Keratinocyte (primary cell): ENCODE measurements around the gene RHNO1. TPM values are rescaled to one million over a fixed set of nuclear protein-coding genes. Genes with fewer than 3 reads are reported as not detected.

Source experiments
- DNase-seq: peaks from one replicate; pipeline ENCODE4 v3.0.0-alpha.2; 2011; ENCODE audit warnings: low read depth, missing footprints, low spot score
- FAIRE-seq: peaks from 2 replicates; lab custom pipeline; 2011; peaks lifted over from hg19 to GRCh38; lab: Jason Lieb, UNC
- H2AFZ ChIP-seq: 2 replicates; pipeline ENCODE4 v1.6.0; 2012; ENCODE audit warnings: low read length, control low read depth, inconsistent platforms; ENCODE audit not compliant: control insufficient read depth
- H3K27ac ChIP-seq: 2 replicates; pipeline ENCODE4 v1.5.1; 2011; ENCODE audit warnings: low read length; ENCODE audit not compliant: control insufficient read depth, insufficient read depth
- H3K27me3 ChIP-seq: 3 replicates; pipeline ENCODE4 v1.6.0; 2011; ENCODE audit warnings: low read length; ENCODE audit not compliant: control insufficient read depth, insufficient read depth; ENCODE audit errors: extremely low read depth
- H3K36me3 ChIP-seq, 2 experiments: 2 replicates in 1 of 2; 3 replicates in 1 of 2; pipeline ENCODE4 v1.5.1; 2011; ENCODE audit warnings: low read length in 2 of 2, mild to moderate bottlenecking in 1 of 2; ENCODE audit not compliant: control insufficient read depth in 2 of 2, insufficient read depth in 2 of 2; ENCODE audit errors: extremely low read depth in 1 of 2
- H3K4me1 ChIP-seq: 3 replicates; pipeline ENCODE4 v1.5.1; 2011; ENCODE audit warnings: low read length; ENCODE audit not compliant: control insufficient read depth, insufficient read depth; ENCODE audit errors: extremely low read depth
- H3K4me2 ChIP-seq: 3 replicates; pipeline ENCODE4 v1.6.0; 2011; ENCODE audit warnings: low read depth, low read length; ENCODE audit not compliant: control insufficient read depth, insufficient read depth; ENCODE audit errors: extremely low read depth
- H3K4me3 ChIP-seq, 3 experiments: fragments of 200-600 bp in 1 of 3; sonication (generic) in 1 of 3; 2 replicates in 2 of 3; 3 replicates in 1 of 3; pipeline ENCODE4 v1.5.1; 2011 to 2016; ENCODE audit warnings: low read length in 3 of 3, mild to moderate bottlenecking in 3 of 3, control low read depth in 2 of 3, inconsistent platforms in 1 of 3, low read depth in 1 of 3, mixed read lengths in 1 of 3, mixed run types in 1 of 3, moderate library complexity in 1 of 3; ENCODE audit not compliant: control insufficient read depth in 2 of 3, insufficient read depth in 2 of 3; ENCODE audit errors: extremely low read depth in 1 of 3
- H3K79me2 ChIP-seq: 2 replicates; pipeline ENCODE4 v1.6.0; 2012; ENCODE audit warnings: low read length; ENCODE audit not compliant: control insufficient read depth, insufficient read depth
- H3K9ac ChIP-seq: 3 replicates; pipeline ENCODE4 v1.6.0; 2011; ENCODE audit warnings: low read length; ENCODE audit not compliant: control insufficient read depth, insufficient read depth; ENCODE audit errors: extremely low read depth
- H3K9me1 ChIP-seq: 3 replicates; pipeline ENCODE4 v1.6.0; 2011; ENCODE audit warnings: low read length; ENCODE audit not compliant: control insufficient read depth, insufficient read depth; ENCODE audit errors: extremely low read depth
- H3K9me3 ChIP-seq: 2 replicates; pipeline ENCODE4 v1.5.1; 2012; ENCODE audit warnings: low read depth, low read length; ENCODE audit not compliant: control insufficient read depth
- H4K20me1 ChIP-seq: 3 replicates; pipeline ENCODE4 v1.6.0; 2011; ENCODE audit warnings: low read length; ENCODE audit not compliant: control insufficient read depth, insufficient read depth; ENCODE audit errors: extremely low read depth
- EZH2 ChIP-seq: IDR thresholded peaks from one replicate; pipeline ENCODE4 v1.6.1; 2012; ENCODE audit warnings: inconsistent platforms, mild to moderate bottlenecking, low read length, moderate library complexity
- dilution Hi-C: fragments of 300-500 bp; cut with MboI; formaldehyde crosslinking; loops from one replicate; pipeline ENCODE4 v1.7.0; 2020; ENCODE audit warnings: low sequenced_read_pairs; ENCODE audit not compliant: extremely low pct_ligation_motif_present
- polyA plus RNA-seq, 5 experiments: library from polyadenylated mRNA; depleted of rRNA in 3 of 5; stranded (reverse) in 3 of 5; stranded (forward) in 1 of 5; unstranded in 1 of 5; fragments of >200 nt; gene quantifications; 1 replicate in 1 of 5; 2 replicates in 3 of 5; 3 replicates in 1 of 5; pipeline versions ENCODE4 v1.2.1 to v1.2.3, GENCODE V29; 2011 to 2012; ENCODE audit warnings: missing spikeins in 2 of 5, low read depth in 1 of 5, low replicate concordance in 1 of 5
- TF ChIP-seq, protein P1 (sequence below), 3 experiments: IDR thresholded peaks in 1 of 3; conservative IDR thresholded peaks in 1 of 3; optimal IDR thresholded peaks in 1 of 3; 2 replicates in 2 of 3; 3 replicates in 1 of 3; pipeline versions ENCODE3 to v1.5.1; 2011; ENCODE audit warnings: low read length in 3 of 3, mild to moderate bottlenecking in 3 of 3, moderate library complexity in 2 of 3, control low read depth in 1 of 3, inconsistent platforms in 1 of 3; ENCODE audit not compliant: insufficient read depth in 2 of 3; ENCODE audit errors: extremely low read depth in 1 of 3

RHNO1 gene
- polyA plus RNA-seq, 1 donor (not counting 4 experiments of a cell fraction or from before 2014, with no cell fraction given) = 25.6 TPM

DNA sequence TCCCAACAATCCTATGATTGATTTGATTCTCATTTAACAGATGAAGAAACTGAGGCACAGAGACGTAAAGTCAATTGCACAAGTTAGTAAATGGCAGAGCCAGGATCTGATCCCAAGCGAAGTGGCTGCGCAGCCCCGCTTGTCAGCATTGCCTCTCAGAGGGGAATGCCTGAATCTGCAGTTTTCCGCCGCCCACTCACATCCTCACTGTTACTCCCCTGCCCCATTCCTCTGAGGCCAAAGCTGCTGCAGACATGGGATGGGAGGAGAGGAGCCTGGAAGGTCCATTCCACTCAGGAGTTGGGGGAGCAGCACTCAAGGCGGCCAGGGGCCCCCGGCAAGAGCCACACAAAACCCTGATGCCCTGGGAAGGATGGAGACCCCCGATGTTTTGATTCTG lies 43.2 kb upstream of the RHNO1 start:
- H3K27me3 ChIP-seq = no peaks in the 10 kb centered on the region
- dilution Hi-C loops = no loop called here
- H3K79me2 ChIP-seq = no peaks in the 10 kb centered on the region
- FAIRE-seq (no peak), DNase-seq (no peak)
- no peak overlapping the region for H3K9ac ChIP-seq
- TF ChIP-seq, protein P1, sequence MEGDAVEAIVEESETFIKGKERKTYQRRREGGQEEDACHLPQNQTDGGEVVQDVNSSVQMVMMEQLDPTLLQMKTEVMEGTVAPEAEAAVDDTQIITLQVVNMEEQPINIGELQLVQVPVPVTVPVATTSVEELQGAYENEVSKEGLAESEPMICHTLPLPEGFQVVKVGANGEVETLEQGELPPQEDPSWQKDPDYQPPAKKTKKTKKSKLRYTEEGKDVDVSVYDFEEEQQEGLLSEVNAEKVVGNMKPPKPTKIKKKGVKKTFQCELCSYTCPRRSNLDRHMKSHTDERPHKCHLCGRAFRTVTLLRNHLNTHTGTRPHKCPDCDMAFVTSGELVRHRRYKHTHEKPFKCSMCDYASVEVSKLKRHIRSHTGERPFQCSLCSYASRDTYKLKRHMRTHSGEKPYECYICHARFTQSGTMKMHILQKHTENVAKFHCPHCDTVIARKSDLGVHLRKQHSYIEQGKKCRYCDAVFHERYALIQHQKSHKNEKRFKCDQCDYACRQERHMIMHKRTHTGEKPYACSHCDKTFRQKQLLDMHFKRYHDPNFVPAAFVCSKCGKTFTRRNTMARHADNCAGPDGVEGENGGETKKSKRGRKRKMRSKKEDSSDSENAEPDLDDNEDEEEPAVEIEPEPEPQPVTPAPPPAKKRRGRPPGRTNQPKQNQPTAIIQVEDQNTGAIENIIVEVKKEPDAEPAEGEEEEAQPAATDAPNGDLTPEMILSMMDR (optimal IDR thresholded peaks at IDR 0.05 in 1 of 3, IDR thresholded peaks at IDR 0.05 in 1 of 3, conservative IDR thresholded peaks at IDR 0.05 in 1 of 3; ENCODE audit: extremely low read depth in 1 of 3, insufficient read depth in 2 of 3, low read length in 3 of 3) = no peak
- TF ChIP-seq EZH2 = no peak
- H3K9me3 ChIP-seq = no peaks in the 10 kb centered on the region
- no peaks in the 10 kb centered on the region for H3K9me1 ChIP-seq
- no peak overlapping the region for H3K4me2 ChIP-seq
- peaks cover 5% of the 10 kb centered on the region for H3K4me1 ChIP-seq
- H3K27ac ChIP-seq = no peak overlapping the region
- peaks cover 0 to 4% of the 10 kb centered on the region in 2 experiments for H3K36me3 ChIP-seq
- no peaks in the 10 kb centered on the region for H4K20me1 ChIP-seq
- no peak overlapping the region for H2AFZ ChIP-seq
- no peak overlapping the region for H3K4me3 ChIP-seq

- dilution Hi-C loops = no loop called here
- H3K4me3 ChIP-seq = no peak within 1 kb of the TSS
- no peak for TF ChIP-seq EZH2
- TF ChIP-seq, protein P1 (optimal IDR thresholded peaks at IDR 0.05 in 1 of 3, IDR thresholded peaks at IDR 0.05 in 1 of 3, conservative IDR thresholded peaks at IDR 0.05 in 1 of 3; ENCODE audit: extremely low read depth in 1 of 3, insufficient read depth in 2 of 3, low read length in 3 of 3) = no peak
- no peak within 1 kb of the TSS for H3K4me2 ChIP-seq
- DNase-seq (no peak), FAIRE-seq (no peak)
- no peaks in the 10 kb centered on the region for H3K9me1 ChIP-seq
- no peak within 1 kb of the TSS for H2AFZ ChIP-seq
- no peak within 1 kb of the TSS for H3K9ac ChIP-seq
- H3K4me1 ChIP-seq = peaks cover 5% of the 10 kb centered on the region
- H3K27ac ChIP-seq = no peak within 1 kb of the TSS
- no peaks in the 10 kb centered on the region for H3K79me2 ChIP-seq
- peaks cover 0 to 4% of the 10 kb centered on the region in 2 experiments for H3K36me3 ChIP-seq
- no peaks in the 10 kb centered on the region for H3K27me3 ChIP-seq
- H3K9me3 ChIP-seq = no peaks in the 10 kb centered on the region
- H4K20me1 ChIP-seq = no peaks in the 10 kb centered on the region
Measured at GRCh38 chr12:2834581-2835491, 42.2 kb upstream of the RHNO1 start, which contains the start of gene NRIP2. Gene NRIP2, minus strand, starts transcription at chr12:2835035. Its CDS starts 52 bp downstream, at chr12:2834983.
